ENCODE data around the gene PREX1.

The PREX1 gene

DNA sequence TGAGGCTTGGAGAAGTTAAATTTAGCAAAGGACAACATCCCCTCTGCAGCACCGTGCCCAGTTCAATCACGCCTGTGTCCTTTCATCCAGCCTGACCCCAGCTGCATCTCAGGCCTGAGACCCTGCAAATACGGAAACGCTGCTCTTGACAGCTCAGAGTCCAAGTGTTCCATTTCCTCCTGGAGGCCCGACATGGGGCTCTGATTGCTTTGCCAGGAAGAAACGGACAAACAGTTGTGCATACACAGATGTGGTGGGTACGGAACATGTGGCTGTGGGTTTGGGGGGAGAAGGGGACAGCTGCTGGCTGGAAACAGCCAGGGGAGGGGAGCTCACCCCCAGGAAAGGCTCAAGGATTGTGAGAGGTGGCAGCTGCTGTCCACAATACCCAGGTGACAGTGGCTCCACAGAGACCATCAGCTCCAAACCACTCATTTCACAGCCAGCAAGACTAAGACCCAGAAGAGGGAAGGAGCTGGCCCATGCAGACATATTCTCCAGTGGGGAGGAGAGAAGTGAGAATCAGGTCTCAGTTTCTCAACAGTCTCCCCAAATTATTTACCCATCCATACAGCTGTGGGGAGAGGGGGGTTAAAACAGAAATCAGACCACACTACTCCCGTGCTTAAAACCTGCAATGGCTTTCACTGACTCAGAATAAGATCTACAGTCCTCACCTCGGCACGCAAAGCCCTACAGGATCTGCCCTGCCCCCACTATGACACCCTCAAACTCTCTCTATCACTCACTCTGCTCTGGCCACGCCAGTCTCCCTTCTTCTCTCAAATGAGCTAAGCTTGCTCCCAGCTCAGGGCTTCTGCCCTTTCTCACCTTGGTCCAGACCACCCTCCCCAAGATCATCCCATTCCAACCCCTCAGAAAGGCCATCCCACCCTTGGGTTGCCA lies 89.1 kb downstream of the PREX1 start:
- H3K4me3 ChIP-seq (ENCODE audit: low read length) = no peak overlapping the region; the same call in 1 of the 2 replicates
- TF ChIP-seq ZNF274 (IDR thresholded peaks at IDR 0.05; ENCODE audit: low read depth, low read length) = no peak

DNA sequence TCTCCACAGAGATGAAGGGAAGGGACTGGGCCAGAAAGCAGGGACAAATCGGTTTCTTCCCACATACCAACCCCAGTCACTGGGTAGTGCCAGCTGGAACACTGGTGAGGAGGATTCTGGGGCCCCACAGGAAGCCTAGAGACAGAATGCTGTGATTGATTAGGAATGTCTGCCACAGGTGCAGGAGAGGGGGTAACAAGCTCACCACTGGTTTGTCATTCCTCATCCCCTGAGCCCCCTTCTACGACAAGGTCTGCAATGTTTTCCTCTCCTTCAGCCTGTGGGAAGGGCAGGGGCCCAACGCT lies 89.8 kb downstream of the PREX1 start:
- TF ChIP-seq ZNF274 (IDR thresholded peaks at IDR 0.05; ENCODE audit: low read depth, low read length) = no peak
- H3K4me3 ChIP-seq (ENCODE audit: low read length) = no peak overlapping the region; the same call in 1 of the 2 replicates

DNA sequence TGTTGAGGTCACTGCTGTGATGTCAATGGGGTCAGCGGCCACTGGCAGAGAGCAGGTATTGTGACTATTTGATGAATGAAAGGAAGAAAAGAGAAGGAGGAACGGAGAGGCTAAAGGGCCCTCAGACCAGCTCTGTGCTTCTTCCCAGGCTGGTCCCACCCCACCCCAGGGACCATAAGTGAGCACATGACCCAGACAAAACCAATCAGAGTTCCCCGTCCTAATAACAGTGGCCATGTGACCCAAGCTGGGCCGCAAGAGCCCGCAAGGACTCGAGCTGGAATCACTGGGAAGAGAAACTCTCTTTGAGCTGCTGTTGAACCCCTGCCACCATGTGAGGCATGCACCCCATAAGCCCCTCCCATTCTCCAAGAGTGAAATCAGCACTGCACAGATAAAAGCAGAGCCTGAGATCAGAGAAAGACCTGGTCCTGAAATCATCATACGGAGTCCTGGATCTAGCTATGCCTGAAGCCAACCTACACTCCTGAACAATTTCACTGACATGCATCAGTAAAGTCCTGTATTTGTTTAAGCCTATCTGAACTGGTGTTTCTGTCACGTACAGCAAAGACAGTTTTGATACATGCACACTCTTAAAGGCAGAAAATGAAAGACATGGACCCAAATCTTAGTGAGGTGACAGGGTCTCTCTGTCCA lies 90.2 kb downstream of the PREX1 start:
- H3K4me3 ChIP-seq (ENCODE audit: low read length) = no peak overlapping the region; the same call in 1 of the 2 replicates
- no peak for TF ChIP-seq ZNF274 (IDR thresholded peaks at IDR 0.05; ENCODE audit: low read depth, low read length)

DNA sequence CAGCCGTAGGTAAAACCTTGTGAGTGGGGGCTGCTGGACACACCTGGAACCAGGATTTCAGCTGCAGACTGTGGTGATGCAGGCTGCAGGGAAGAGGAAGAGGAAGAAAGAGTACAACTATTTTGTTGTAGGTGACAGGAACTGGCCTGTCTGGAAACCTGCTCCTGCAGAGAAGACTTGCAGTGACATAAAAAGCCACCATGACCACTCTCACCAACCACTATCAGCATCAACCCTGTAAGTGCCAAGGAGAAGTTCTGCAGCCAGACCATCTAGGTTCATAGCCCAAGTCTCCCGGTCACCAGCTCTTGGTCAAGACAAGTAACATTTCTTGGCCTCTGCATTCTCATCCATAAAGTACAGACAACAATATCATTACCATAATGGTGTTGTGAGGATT lies 91.2 kb downstream of the PREX1 start:
- no peak for TF ChIP-seq ZNF274 (IDR thresholded peaks at IDR 0.05; ENCODE audit: low read depth, low read length)
- H3K4me3 ChIP-seq (ENCODE audit: low read length) = no peak overlapping the region

DNA sequence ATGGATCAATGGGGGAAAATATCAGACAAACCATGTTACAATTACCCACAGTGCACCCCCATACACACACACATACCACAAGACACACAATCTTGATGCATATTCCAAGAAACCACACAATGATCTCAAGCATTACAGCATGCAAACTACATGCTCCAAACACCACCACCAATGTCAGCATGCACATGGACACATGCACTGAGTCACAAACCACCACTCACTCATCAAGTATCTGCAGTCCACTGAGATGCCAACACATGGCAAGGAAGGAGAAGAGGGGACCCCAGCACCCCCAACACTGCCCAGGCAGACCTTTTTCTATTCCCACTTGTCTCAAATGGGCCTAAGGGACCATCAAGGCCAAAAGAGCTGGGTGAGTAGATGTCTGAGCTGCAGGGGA lies 91.6 kb downstream of the PREX1 start:
- no peak for TF ChIP-seq ZNF274 (IDR thresholded peaks at IDR 0.05; ENCODE audit: low read depth, low read length)
- no peak overlapping the region for H3K4me3 ChIP-seq (ENCODE audit: low read length)

DNA sequence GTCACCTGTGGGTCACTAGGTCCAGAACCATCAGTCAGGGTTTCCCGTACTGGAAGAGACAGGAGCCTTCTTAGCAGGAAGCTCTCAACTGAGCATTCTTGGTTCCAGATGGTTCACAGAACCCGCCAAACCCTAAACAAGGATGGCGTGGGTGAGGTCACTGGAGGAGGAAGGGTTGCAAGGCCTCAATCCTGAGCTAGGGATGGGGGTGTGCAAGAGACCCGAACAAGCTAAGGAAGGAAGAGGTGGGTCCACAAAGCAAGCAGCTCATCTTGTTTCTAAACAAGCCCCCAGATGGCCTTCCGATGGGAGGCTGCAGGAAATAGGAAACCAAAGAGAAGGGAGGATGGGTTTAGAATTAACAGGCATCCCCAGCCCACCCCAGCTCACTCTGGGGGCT lies 92.7 kb downstream of the PREX1 start:
- TF ChIP-seq ZNF274 (IDR thresholded peaks at IDR 0.05; ENCODE audit: low read depth, low read length) = no peak
- H3K4me3 ChIP-seq (ENCODE audit: low read length) = no peak overlapping the region

DNA sequence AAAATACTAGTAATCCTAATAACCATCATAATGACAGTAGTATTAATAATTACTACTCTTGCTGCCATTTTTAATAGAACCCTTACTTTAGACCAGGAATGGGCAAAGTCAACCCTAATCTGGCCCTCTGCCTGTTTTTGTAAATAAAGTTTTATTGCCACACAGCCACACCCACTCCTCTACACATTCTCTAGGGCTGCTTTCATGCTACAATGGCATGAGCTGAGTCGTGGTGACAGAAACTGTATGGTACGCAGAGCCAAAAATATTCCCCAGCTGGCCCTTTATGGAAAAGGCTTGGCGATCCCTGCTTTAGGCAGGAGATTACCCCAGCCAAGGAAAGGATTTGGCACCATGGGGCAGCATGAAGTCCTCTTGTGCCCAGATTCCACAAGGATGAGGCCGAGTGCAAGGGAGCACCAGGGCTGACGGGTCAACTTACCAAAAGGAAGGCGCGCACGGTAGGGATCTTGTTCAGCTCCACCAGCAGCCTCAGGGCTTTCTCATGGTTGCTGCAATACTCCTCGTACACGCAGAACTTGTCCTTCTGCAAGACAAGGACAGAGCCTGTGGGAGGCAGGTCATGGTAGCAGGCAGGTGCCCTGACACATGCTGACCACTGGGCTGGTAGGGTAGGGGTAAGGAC lies 93.6 kb downstream of the PREX1 start:
- H3K4me3 ChIP-seq (ENCODE audit: low read length) = no peak overlapping the region
- no peak for TF ChIP-seq ZNF274 (IDR thresholded peaks at IDR 0.05; ENCODE audit: low read depth, low read length)

DNA sequence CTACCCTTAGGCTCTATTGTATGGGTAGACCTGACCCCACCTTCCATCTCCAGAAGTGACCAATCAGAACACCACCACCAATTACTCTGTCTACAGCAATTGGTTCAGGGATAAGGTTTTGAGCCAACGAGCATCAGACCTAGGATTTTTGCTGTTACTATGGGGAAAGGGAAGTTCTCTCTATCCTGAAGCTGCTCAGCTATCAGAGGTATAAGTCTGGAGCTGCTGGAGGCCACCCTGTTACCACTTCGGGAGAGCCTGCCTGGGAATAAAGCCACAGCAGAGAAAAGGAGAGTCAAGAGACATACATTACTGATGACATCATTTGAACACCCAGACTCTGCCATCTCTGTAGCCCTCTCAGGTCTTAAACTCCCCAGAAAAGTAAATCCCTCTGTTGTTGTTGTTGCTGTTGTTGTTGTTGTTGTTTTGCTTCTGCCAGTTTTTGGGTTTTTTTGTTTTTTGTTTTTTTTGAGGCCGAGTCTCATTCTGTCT lies 94.5 kb downstream of the PREX1 start:
- TF ChIP-seq ZNF274 (IDR thresholded peaks at IDR 0.05; ENCODE audit: low read depth, low read length) = no peak

DNA sequence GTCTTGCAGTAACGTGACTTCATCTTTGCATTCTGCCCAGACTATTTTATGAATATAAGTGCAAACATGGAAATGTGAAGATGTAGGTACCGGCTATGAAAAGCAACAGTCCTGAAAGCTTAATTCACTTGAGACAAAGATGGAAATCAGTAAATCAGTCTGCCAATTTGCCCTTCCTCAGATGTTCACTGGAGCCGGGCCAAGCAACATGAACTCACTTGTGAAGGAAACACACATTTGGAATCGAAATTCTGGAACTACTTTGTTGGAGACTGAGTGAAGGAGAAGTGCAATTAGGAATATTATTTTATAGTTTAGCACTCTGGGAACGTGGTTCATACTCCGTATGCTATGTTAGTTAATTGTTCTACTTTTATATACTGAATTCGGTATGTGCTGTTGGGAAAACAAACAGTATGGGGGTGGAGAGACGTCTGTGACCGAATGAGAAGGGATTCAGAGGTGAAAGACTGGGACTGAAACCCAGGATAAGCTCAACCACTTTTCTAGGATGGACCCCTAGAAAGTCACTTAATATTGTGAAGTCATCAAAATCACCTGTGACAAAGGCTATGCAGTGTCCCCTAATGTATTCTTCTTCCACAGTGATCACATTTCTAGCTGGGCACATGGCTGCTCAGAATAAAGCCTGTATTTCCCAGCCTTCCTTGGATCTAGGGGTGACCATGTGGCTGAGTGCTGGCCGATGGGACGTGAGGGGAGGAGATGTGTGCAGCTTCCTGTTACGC lies 95.5 kb downstream of the PREX1 start:
- H3K4me3 ChIP-seq (ENCODE audit: low read length) = no peak overlapping the region
- TF ChIP-seq ZNF274 (IDR thresholded peaks at IDR 0.05; ENCODE audit: low read depth, low read length) = no peak

More for the DNA sequence above, 94.5 kb downstream of the PREX1 start:
- no peak overlapping the region for H3K4me3 ChIP-seq (ENCODE audit: low read length)

DNA sequence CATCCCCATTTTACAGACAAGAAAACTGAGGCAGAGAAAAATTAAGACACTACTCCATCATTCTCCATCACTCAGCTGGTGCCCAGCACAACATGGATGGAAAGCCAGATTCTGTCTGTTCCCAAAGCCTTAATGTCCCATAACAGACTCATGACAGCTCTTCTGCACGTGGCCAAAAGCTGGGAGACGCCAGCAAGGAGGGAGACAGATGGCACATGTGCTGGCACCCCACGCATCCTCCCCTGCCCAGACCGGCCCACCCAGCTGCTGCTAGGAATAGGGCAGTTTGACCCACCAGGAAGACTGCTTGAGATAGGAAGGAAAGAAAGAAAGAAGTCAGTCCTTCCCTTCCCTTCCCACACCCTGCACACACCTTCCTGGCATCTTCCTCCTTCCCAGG lies 96.3 kb downstream of the PREX1 start:
- TF ChIP-seq ZNF274 (IDR thresholded peaks at IDR 0.05; ENCODE audit: low read depth, low read length) = no peak
- no peak overlapping the region for H3K4me3 ChIP-seq (ENCODE audit: low read length)

DNA sequence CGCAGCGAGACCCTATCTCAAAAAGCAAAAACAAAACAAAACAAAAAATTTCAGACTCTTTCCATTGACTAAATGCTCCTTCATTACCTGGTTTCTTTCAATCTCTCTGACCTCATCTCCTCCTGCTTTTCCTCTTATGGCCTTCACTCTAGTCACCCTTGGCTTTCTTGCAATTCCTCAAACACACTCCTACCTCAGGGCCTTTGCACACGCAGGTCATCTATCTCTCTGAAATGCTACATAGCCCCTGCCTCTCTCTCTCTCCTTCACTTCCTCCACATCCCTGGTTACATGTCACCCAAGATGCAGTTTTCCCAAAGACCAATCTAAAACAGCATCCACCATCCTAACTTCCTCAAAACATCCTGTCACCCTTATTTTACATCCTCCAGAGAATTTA lies 96.8 kb downstream of the PREX1 start:
- no peak overlapping the region for H3K4me3 ChIP-seq (ENCODE audit: low read length)
- no peak for TF ChIP-seq ZNF274 (IDR thresholded peaks at IDR 0.05; ENCODE audit: low read depth, low read length)

DNA sequence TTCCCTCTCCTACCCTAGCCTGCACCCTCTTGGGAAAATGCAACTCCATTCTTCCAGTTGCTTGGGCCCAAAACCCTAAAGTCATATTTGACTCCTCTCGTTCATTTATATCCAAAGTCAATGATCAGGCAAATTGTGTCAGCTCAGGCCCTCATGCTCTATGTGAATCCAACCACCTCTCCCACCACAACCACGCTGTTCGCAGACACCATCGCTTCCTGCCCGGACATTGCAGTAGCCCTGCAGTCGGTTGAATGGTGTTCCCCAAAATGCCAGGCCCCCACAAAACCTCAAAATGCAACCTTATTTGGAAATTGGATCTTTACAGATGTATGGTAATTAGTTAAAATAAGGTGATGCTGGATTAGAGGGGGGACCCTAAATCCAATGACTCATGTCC lies 98.3 kb downstream of the PREX1 start:
- H3K4me3 ChIP-seq (ENCODE audit: low read length) = no peak overlapping the region
- TF ChIP-seq ZNF274 (IDR thresholded peaks at IDR 0.05; ENCODE audit: low read depth, low read length) = no peak

DNA sequence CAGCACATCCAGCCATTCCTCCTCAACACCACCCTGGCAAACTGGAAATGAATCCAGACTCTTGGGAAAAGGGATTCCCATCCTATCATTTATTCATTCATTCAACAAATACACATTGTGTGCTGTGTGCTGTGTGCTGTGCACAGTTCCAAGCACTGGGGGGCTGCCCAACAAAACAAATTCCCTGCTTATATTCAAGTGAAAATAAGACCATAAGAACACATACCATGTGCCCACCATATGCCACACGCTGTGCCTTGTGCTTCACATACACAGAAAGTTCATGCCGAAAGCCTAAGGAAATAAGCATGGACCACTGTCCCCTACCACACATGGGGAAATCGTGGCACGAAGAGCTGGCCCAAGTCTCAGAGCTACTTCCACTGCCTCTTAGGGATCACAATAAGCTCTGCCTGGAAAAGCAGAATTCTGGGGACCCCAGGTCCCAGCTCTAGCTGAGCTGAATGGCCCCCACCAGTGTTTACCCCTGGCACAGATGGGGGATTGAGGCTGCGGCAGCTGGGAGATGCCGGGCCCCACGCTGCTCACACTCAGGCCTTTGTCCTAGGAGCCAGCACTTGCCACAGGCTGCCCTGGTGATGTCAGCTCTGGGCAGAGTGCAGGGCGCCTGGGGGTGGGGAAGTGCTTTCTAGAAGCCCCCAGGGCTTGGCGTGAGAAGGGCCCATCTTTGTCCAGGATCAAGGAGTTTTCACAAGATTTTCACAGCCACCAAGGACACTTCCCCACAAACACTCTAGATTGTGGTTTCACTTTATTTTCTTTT lies 99.6 kb downstream of the PREX1 start:
- TF ChIP-seq ZNF274 (IDR thresholded peaks at IDR 0.05; ENCODE audit: low read depth, low read length) = no peak
- H3K4me3 ChIP-seq (ENCODE audit: low read length) = no peak overlapping the region

Data from GM08714 (cell line).